Fibroblast of lung (primary cell): ENCODE data around the gene BCAS3.

ENCODE experiments used
- EZH2 ChIP-seq: IDR thresholded peaks from 2 replicates; pipeline ENCODE4 v1.5.1; 2012; ENCODE audit warnings: low read length, control low read depth, mild to moderate bottlenecking; ENCODE audit errors: missing control alignments
- TF ChIP-seq, protein P1 (sequence below), 2 donors: IDR thresholded peaks in 1 of 2; conservative IDR thresholded peaks in 1 of 2; 1 replicate in 1 of 2; 2 replicates in 1 of 2; pipeline ENCODE4 v1.5.1; 2011 to 2012; ENCODE audit warnings: low read length in 2 of 2, control low read depth in 1 of 2, inconsistent platforms in 1 of 2, low read depth in 1 of 2, mild to moderate bottlenecking in 1 of 2

- TF ChIP-seq EZH2 = no peak
- TF ChIP-seq, protein P1, sequence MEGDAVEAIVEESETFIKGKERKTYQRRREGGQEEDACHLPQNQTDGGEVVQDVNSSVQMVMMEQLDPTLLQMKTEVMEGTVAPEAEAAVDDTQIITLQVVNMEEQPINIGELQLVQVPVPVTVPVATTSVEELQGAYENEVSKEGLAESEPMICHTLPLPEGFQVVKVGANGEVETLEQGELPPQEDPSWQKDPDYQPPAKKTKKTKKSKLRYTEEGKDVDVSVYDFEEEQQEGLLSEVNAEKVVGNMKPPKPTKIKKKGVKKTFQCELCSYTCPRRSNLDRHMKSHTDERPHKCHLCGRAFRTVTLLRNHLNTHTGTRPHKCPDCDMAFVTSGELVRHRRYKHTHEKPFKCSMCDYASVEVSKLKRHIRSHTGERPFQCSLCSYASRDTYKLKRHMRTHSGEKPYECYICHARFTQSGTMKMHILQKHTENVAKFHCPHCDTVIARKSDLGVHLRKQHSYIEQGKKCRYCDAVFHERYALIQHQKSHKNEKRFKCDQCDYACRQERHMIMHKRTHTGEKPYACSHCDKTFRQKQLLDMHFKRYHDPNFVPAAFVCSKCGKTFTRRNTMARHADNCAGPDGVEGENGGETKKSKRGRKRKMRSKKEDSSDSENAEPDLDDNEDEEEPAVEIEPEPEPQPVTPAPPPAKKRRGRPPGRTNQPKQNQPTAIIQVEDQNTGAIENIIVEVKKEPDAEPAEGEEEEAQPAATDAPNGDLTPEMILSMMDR (conservative IDR thresholded peaks at IDR 0.05 in 1 of 2, IDR thresholded peaks at IDR 0.05 in 1 of 2; ENCODE audit: low read depth in 1 of 2, low read length in 2 of 2) = no peak
Observed at GRCh38 chr17:61058066-61058465, 380.4 kb downstream of the BCAS3 start.
